ENCODE data around the gene RASGRP2.

The RASGRP2 gene

GRCh38 chr11:64743591-64744543 lies at the start of gene RASGRP2:
RASGRP2 (minus strand) TSS chr11:64744142; CDS start chr11:64742866, 1,276 bp downstream.
- Histone ChIP-seq H3K4me1 (ENCODE audit: low read length) (peaks cover 27% of the 10 kb centered on the region), H3K9me3 (ENCODE audit: insufficient read depth, low read length) (no peaks in the 10 kb centered on the region), H3K4me3 (ENCODE audit: low read length) (peak within 1 kb of the TSS; percentile 84), H3K27me3 (ENCODE audit: low read depth, low read length) (no peaks in the 10 kb centered on the region), H3K27ac (ENCODE audit: low read length) (peak within 1 kb of the TSS; percentile 74), H2AFZ (ENCODE audit: low read depth, low read length) (peak within 1 kb of the TSS; percentile 37; the same call in 1 of the 2 replicates), H3K4me2 (ENCODE audit: low read length) (peak within 1 kb of the TSS; percentile 99), H3K79me2 (ENCODE audit: low read length) (no peaks in the 10 kb centered on the region), H3K9ac (ENCODE audit: low read length) (peak within 1 kb of the TSS; percentile 93), H3K36me3 (replicated peaks; ENCODE audit: low read depth, low read length) (no peaks in the 10 kb centered on the region), H4K20me1 (ENCODE audit: insufficient read depth, low read length) (no peaks in the 10 kb centered on the region)
- TF ChIP-seq EZH2phosphoT487 (IDR thresholded peaks at IDR 0.05; ENCODE audit: low read depth), result no peak
- TF ChIP-seq CTCF (IDR thresholded peaks at IDR 0.05; ENCODE audit: low read depth, low read length), result peak; percentile 90

GRCh38 chr11:64792482-64792881 lies 48.5 kb upstream of the RASGRP2 start:
- no peak overlapping the region for H3K27ac ChIP-seq (ENCODE audit: low read length)
- no peak overlapping the region for H3K4me2 ChIP-seq (ENCODE audit: low read length)
- H3K9ac ChIP-seq (ENCODE audit: low read length), result no peak overlapping the region
- no peaks in the 10 kb centered on the region for H3K79me2 ChIP-seq (ENCODE audit: low read length)
- H4K20me1 ChIP-seq (ENCODE audit: insufficient read depth, low read length), result no peaks in the 10 kb centered on the region
- H3K9me3 ChIP-seq (ENCODE audit: insufficient read depth, low read length), result no peaks in the 10 kb centered on the region
- no peak overlapping the region for H3K4me3 ChIP-seq (ENCODE audit: low read length)
- H3K27me3 ChIP-seq (ENCODE audit: low read depth, low read length), result no peaks in the 10 kb centered on the region
- H3K36me3 ChIP-seq (replicated peaks; ENCODE audit: low read depth, low read length), result peaks cover 35% of the 10 kb centered on the region
- H3K4me1 ChIP-seq (ENCODE audit: low read length), result no peaks in the 10 kb centered on the region
- no peak overlapping the region for H2AFZ ChIP-seq (ENCODE audit: low read depth, low read length)
- TF ChIP-seq EZH2phosphoT487 (IDR thresholded peaks at IDR 0.05; ENCODE audit: low read depth), result no peak
- TF ChIP-seq CTCF (IDR thresholded peaks at IDR 0.05; ENCODE audit: low read depth, low read length), result no peak

- Histone ChIP-seq H3K27me3 (ENCODE audit: low read depth, low read length) (no peaks in the 10 kb centered on the region), H3K9ac (ENCODE audit: low read length) (no peak overlapping the region), H3K4me3 (ENCODE audit: low read length) (no peak overlapping the region), H2AFZ (ENCODE audit: low read depth, low read length) (no peak overlapping the region), H4K20me1 (ENCODE audit: insufficient read depth, low read length) (no peaks in the 10 kb centered on the region), H3K36me3 (replicated peaks; ENCODE audit: low read depth, low read length) (peaks cover 30% of the 10 kb centered on the region), H3K27ac (ENCODE audit: low read length) (no peak overlapping the region), H3K4me1 (ENCODE audit: low read length) (no peaks in the 10 kb centered on the region), H3K79me2 (ENCODE audit: low read length) (no peaks in the 10 kb centered on the region), H3K9me3 (ENCODE audit: insufficient read depth, low read length) (no peaks in the 10 kb centered on the region), H3K4me2 (ENCODE audit: low read length) (no peak overlapping the region)
- TF ChIP-seq EZH2phosphoT487 (IDR thresholded peaks at IDR 0.05; ENCODE audit: low read depth) (no peak), CTCF (IDR thresholded peaks at IDR 0.05; ENCODE audit: low read depth, low read length) (no peak)
Measured at GRCh38 chr11:64791781-64792291, 47.9 kb upstream of the RASGRP2 start.
